Loucy (cell line): ENCODE measurements around the gene OR1S1.

ENCODE experiments used
- EZH2phosphoT487 ChIP-seq: fragments of 200-600 bp; IDR thresholded peaks from 2 replicates; pipeline ENCODE4 v1.6.1; 2018; ENCODE audit warnings: antibody characterized with exemption, mild to moderate bottlenecking, moderate library complexity, borderline replicate concordance
- TF ChIP-seq, protein P1 (sequence below): fragments of 200-600 bp; sonication (generic); conservative IDR thresholded peaks from 2 replicates; pipeline ENCODE4 v1.5.1; 2014; ENCODE audit warnings: mild to moderate bottlenecking, antibody characterized with exemption, low read length

- TF ChIP-seq, protein P1, sequence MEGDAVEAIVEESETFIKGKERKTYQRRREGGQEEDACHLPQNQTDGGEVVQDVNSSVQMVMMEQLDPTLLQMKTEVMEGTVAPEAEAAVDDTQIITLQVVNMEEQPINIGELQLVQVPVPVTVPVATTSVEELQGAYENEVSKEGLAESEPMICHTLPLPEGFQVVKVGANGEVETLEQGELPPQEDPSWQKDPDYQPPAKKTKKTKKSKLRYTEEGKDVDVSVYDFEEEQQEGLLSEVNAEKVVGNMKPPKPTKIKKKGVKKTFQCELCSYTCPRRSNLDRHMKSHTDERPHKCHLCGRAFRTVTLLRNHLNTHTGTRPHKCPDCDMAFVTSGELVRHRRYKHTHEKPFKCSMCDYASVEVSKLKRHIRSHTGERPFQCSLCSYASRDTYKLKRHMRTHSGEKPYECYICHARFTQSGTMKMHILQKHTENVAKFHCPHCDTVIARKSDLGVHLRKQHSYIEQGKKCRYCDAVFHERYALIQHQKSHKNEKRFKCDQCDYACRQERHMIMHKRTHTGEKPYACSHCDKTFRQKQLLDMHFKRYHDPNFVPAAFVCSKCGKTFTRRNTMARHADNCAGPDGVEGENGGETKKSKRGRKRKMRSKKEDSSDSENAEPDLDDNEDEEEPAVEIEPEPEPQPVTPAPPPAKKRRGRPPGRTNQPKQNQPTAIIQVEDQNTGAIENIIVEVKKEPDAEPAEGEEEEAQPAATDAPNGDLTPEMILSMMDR = no peak
- no peak for TF ChIP-seq EZH2phosphoT487
Measured at GRCh38 chr11:58243954-58244353, 31.4 kb downstream of the OR1S1 start.
